HepG2 (cell line): ENCODE data around the gene BCL2L2. TPM values are rescaled to one million over a fixed set of nuclear protein-coding genes. Genes with fewer than 3 reads are reported as not detected.

ENCODE experiments used
- CBFB ChIP-seq: sonication (generic); formaldehyde crosslinking; IDR thresholded peaks from 2 replicates; pipeline ENCODE4 v1.4.0; 2020; ENCODE audit warnings: missing genetic modification reagents
- CEBPB ChIP-seq: IDR thresholded peaks from 2 replicates; pipeline ENCODE4 v1.6.1; 2011; ENCODE audit warnings: low read depth, low read length, improper control_type of control experiment, borderline replicate concordance
- ELF4 ChIP-seq: sonication (generic); formaldehyde crosslinking; IDR thresholded peaks from 2 replicates; pipeline ENCODE4 v1.5.0; 2020; ENCODE audit warnings: missing genetic modification reagents, mild to moderate bottlenecking, moderate library complexity, borderline replicate concordance
- HDAC2 ChIP-seq: sonication (generic); formaldehyde crosslinking; IDR thresholded peaks from 2 replicates; pipeline ENCODE4 v1.4.0; 2020; ENCODE audit warnings: missing genetic modification reagents
- PAX8 ChIP-seq: sonication (generic); formaldehyde crosslinking; IDR thresholded peaks from 2 replicates; pipeline ENCODE4 v1.8.0; 2022; ENCODE audit warnings: mild to moderate bottlenecking, missing genetic modification reagents, borderline replicate concordance
- STAT5B ChIP-seq: sonication (generic); formaldehyde crosslinking; IDR thresholded peaks from 2 replicates; pipeline ENCODE4 v1.4.0; 2020; ENCODE audit warnings: missing genetic modification reagents
- ZNF235 ChIP-seq: sonication (generic); formaldehyde crosslinking; IDR thresholded peaks from 2 replicates; pipeline ENCODE4 v1.8.1; 2023; ENCODE audit warnings: mild to moderate bottlenecking, missing genetic modification reagents, borderline replicate concordance
- ZNF256 ChIP-seq: sonication (generic); formaldehyde crosslinking; conservative IDR thresholded peaks from 2 replicates; pipeline ENCODE4 v1.4.0; 2020; ENCODE audit warnings: missing genetic modification reagents
- ZNF556 ChIP-seq: sonication (generic); formaldehyde crosslinking; IDR thresholded peaks from 2 replicates; pipeline ENCODE4 v1.4.0; 2020; ENCODE audit warnings: mild to moderate bottlenecking, missing genetic modification reagents, borderline replicate concordance
- ZNF605 ChIP-seq: sonication (generic); formaldehyde crosslinking; IDR thresholded peaks from 2 replicates; pipeline ENCODE4 v1.8.0; 2022; ENCODE audit warnings: mild to moderate bottlenecking, missing genetic modification reagents
- ZNF775 ChIP-seq: sonication (generic); formaldehyde crosslinking; IDR thresholded peaks from 2 replicates; pipeline ENCODE4 v1.4.0; 2020; ENCODE audit warnings: missing genetic modification reagents, mild to moderate bottlenecking, moderate library complexity, borderline replicate concordance
- ZSCAN20 ChIP-seq: sonication (generic); formaldehyde crosslinking; IDR thresholded peaks from 2 replicates; pipeline ENCODE4 v1.4.0; 2020; ENCODE audit warnings: missing genetic modification reagents, mild to moderate bottlenecking, borderline replicate concordance
- polyA plus RNA-seq, 8 experiments: library from polyadenylated mRNA; depleted of rRNA in 3 of 8; stranded (reverse) in 7 of 8; unstranded in 1 of 8; fragments of >200 nt; fragmentation: Illumina TruSeq in 4 of 8; extraction: Trizol in 4 of 8; gene quantifications; 2 replicates each; pipeline versions ENCODE4 v1.2.1 to v1.2.3, GENCODE V29; 2011 to 2016; ENCODE audit warnings: low read depth in 4 of 8, missing spikeins in 1 of 8, mixed read lengths in 1 of 8; ENCODE audit not compliant: insufficient read depth in 1 of 8
- total RNA-seq, 5 experiments: library from RNA; depleted of rRNA; stranded (reverse); fragments of >200 nt; fragmentation: Illumina TruSeq; extraction: Trizol; gene quantifications; 2 replicates each; pipeline ENCODE4 v1.2.3, GENCODE V29; 2016; ENCODE audit warnings: low read depth in 1 of 5
- TF ChIP-seq, protein P1 (sequence below): sonication (generic); formaldehyde crosslinking; IDR thresholded peaks from 2 replicates; pipeline ENCODE4 v1.4.0; 2020; ENCODE audit warnings: missing genetic modification reagents
- TF ChIP-seq, protein P2 (sequence below): sonication (generic); formaldehyde crosslinking; IDR thresholded peaks from 2 replicates; pipeline ENCODE4 v1.4.0; 2020; ENCODE audit warnings: missing genetic modification reagents
- TF ChIP-seq, protein P3 (sequence below): sonication (generic); formaldehyde crosslinking; IDR thresholded peaks from 2 replicates; pipeline ENCODE4 v1.5.1; 2020; ENCODE audit warnings: missing genetic modification reagents, mild to moderate bottlenecking, borderline replicate concordance
- TF ChIP-seq, protein P4 (sequence below): sonication (generic); formaldehyde crosslinking; IDR thresholded peaks from 2 replicates; pipeline ENCODE4 v1.4.0; 2020; ENCODE audit warnings: missing genetic modification reagents, mild to moderate bottlenecking, borderline replicate concordance
- TF ChIP-seq, protein P5 (sequence below): sonication (generic); formaldehyde crosslinking; IDR thresholded peaks from 2 replicates; pipeline ENCODE4 v1.5.1; 2020; ENCODE audit warnings: mild to moderate bottlenecking, missing genetic modification reagents, borderline replicate concordance
- TF ChIP-seq, protein P6 (sequence below), 2 experiments: sonication (generic) in 1 of 2; formaldehyde crosslinking in 1 of 2; IDR thresholded peaks; 2 replicates each; pipeline versions ENCODE4 v1.4.0 to v1.6.1; 2018 to 2020; ENCODE audit warnings: missing genetic modification reagents in 2 of 2, borderline replicate concordance in 1 of 2, low read depth in 1 of 2, mild to moderate bottlenecking in 1 of 2, missing biosample characterization in 1 of 2

BCL2L2 gene
- total and polyA plus RNA-seq, 2 of the 13 experiments (the other 11 are each of a cell fraction or from before 2014, with no cell fraction given): 28.1 to 49.8 TPM

DNA sequence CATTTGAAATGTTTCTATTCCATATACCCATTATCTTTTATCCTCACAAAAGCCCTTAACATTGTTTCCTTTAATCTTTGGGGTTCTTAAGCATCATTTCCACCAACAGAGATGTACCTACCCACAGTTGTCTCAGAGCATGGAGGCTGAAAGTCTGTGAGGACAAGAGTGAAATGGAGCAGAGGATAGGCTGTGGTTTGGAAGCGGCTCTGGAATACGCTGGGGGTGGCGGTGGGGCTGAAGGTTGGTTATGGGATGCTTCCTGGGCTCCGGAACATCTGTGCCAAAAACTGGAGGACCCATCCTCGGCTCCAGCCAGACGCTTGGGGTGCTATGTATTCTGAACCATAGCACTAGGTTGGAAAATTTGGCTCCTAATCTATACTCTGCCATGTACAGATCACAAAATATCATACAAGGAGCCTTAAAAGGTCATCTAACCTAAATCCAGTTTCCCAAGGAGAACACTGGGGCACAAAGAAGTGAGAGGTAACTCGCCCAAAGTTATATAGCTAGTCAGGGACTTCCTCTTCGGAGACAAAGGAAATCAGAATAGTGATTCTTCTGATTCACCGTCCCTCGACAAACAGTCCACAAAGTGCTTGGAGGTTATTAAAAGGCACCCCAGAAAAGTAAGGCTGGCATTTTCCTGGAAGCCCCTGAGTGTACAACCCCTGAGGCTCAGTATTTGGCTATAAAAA is 6.5 kb upstream of the BCL2L2 start (continued):
- TF ChIP-seq ZSCAN20 (CRISPR knock-in tag) (0 out of 2 replicates have a peak, but pooled peaks have one; percentile 28), CBFB (CRISPR knock-in tag) (no peak), ZNF235 (CRISPR knock-in tag) (no peak), STAT5B (CRISPR knock-in tag) (no peak), PAX8 (CRISPR knock-in tag) (no peak), HDAC2 (CRISPR knock-in tag) (no peak), ZNF605 (peak; percentile 72; the same call in 1 of the 2 replicates), ZNF775 (CRISPR knock-in tag) (no peak), CEBPB (no peak), ZNF256 (CRISPR knock-in tag) (0 out of 2 replicates have a peak, but pooled peaks have one; percentile 52), ELF4 (CRISPR knock-in tag) (0 out of 2 replicates have a peak, but pooled peaks have one; percentile 16), ZNF556 (CRISPR knock-in tag) (0 out of 2 replicates have a peak, but pooled peaks have one; percentile 35)
- TF ChIP-seq, protein P1, sequence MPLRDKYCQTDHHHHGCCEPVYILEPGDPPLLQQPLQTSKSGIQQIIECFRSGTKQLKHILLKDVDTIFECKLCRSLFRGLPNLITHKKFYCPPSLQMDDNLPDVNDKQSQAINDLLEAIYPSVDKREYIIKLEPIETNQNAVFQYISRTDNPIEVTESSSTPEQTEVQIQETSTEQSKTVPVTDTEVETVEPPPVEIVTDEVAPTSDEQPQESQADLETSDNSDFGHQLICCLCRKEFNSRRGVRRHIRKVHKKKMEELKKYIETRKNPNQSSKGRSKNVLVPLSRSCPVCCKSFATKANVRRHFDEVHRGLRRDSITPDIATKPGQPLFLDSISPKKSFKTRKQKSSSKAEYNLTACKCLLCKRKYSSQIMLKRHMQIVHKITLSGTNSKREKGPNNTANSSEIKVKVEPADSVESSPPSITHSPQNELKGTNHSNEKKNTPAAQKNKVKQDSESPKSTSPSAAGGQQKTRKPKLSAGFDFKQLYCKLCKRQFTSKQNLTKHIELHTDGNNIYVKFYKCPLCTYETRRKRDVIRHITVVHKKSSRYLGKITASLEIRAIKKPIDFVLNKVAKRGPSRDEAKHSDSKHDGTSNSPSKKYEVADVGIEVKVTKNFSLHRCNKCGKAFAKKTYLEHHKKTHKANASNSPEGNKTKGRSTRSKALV (CRISPR knock-in tag): no peak
- TF ChIP-seq, protein P2, sequence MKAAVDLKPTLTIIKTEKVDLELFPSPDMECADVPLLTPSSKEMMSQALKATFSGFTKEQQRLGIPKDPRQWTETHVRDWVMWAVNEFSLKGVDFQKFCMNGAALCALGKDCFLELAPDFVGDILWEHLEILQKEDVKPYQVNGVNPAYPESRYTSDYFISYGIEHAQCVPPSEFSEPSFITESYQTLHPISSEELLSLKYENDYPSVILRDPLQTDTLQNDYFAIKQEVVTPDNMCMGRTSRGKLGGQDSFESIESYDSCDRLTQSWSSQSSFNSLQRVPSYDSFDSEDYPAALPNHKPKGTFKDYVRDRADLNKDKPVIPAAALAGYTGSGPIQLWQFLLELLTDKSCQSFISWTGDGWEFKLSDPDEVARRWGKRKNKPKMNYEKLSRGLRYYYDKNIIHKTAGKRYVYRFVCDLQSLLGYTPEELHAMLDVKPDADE (CRISPR knock-in tag): no peak
- TF ChIP-seq, protein P3, sequence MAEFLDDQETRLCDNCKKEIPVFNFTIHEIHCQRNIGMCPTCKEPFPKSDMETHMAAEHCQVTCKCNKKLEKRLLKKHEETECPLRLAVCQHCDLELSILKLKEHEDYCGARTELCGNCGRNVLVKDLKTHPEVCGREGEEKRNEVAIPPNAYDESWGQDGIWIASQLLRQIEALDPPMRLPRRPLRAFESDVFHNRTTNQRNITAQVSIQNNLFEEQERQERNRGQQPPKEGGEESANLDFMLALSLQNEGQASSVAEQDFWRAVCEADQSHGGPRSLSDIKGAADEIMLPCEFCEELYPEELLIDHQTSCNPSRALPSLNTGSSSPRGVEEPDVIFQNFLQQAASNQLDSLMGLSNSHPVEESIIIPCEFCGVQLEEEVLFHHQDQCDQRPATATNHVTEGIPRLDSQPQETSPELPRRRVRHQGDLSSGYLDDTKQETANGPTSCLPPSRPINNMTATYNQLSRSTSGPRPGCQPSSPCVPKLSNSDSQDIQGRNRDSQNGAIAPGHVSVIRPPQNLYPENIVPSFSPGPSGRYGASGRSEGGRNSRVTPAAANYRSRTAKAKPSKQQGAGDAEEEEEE: peak; percentile 38; the same call in 1 of the 2 replicates
- TF ChIP-seq, protein P4, sequence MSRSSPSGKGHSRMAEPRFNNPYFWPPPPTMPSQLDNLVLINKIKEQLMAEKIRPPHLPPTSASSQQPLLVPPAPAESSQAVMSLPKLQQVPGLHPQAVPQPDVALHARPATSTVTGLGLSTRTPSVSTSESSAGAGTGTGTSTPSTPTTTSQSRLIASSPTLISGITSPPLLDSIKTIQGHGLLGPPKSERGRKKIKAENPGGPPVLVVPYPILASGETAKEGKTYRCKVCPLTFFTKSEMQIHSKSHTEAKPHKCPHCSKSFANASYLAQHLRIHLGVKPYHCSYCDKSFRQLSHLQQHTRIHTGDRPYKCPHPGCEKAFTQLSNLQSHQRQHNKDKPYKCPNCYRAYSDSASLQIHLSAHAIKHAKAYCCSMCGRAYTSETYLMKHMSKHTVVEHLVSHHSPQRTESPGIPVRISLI: peak; percentile 75; the same call in 1 of the 2 replicates
- TF ChIP-seq, protein P5, sequence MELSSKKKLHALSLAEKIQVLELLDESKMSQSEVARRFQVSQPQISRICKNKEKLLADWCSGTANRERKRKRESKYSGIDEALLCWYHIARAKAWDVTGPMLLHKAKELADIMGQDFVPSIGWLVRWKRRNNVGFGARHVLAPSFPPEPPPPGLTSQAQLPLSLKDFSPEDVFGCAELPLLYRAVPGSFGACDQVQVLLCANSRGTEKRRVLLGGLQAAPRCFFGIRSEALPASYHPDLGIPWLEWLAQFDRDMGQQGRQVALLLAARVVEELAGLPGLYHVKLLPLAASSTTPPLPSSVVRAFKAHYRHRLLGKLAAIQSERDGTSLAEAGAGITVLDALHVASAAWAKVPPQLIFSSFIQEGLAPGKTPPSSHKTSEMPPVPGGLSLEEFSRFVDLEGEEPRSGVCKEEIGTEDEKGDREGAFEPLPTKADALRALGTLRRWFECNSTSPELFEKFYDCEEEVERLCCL (CRISPR knock-in tag): 0 out of 2 replicates have a peak, but pooled peaks have one; percentile 40
- TF ChIP-seq, protein P6, sequence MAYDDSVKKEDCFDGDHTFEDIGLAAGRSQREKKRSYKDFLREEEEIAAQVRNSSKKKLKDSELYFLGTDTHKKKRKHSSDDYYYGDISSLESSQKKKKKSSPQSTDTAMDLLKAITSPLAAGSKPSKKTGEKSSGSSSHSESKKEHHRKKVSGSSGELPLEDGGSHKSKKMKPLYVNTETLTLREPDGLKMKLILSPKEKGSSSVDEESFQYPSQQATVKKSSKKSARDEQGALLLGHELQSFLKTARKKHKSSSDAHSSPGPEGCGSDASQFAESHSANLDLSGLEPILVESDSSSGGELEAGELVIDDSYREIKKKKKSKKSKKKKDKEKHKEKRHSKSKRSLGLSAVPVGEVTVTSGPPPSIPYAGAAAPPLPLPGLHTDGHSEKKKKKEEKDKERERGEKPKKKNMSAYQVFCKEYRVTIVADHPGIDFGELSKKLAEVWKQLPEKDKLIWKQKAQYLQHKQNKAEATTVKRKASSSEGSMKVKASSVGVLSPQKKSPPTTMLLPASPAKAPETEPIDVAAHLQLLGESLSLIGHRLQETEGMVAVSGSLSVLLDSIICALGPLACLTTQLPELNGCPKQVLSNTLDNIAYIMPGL (CRISPR knock-in tag; IDR thresholded peaks at IDR 0.05; ENCODE audit: borderline replicate concordance in 1 of 2, low read depth in 1 of 2): peak in 1 of 2 experiments; percentile 5; a peak in 1 of 4 replicates
